ENCODE measurements around the gene CENPP.
"Not testable (repeated sequence)": the region's sequence is repeated elsewhere in the genome, so short reads cannot be mapped to it uniquely, and the experiment has no call there.

The CENPP gene

GRCh38 chr9:92576175-92576574 is 250.4 kb downstream of the CENPP start:
- no peaks in the 10 kb centered on the region for H3K36me3 ChIP-seq (ENCODE audit: control insufficient read depth, insufficient read depth, low read length)
- no peaks in the 10 kb centered on the region for H3K4me1 ChIP-seq (ENCODE audit: control insufficient read depth, insufficient read depth, low read length)
- no peaks in the 10 kb centered on the region for H3K27me3 ChIP-seq (ENCODE audit: control insufficient read depth, insufficient read depth, low read length, poor library complexity, severe bottlenecking)
- no peak overlapping the region for H3K27ac ChIP-seq (ENCODE audit: insufficient read depth, low read depth, low read length, poor library complexity, severe bottlenecking)
- WGBS, 2 experiments: 80 to 82% methylated on average over 1 of the region's 1 CpG
- no peak overlapping the region for H3K4me3 ChIP-seq (ENCODE audit: insufficient read depth, low read depth, low read length)
- H3K9me3 ChIP-seq (ENCODE audit: control insufficient read depth, low read length): no peaks in the 10 kb centered on the region

GRCh38 chr9:92589923-92590322 is 264.2 kb downstream of the CENPP start:
- WGBS, 2 experiments: 69 to 100% methylated on average over 1 of the region's 1 CpG
- Histone ChIP-seq H3K4me3 (ENCODE audit: insufficient read depth, low read depth, low read length) (no peak overlapping the region), H3K27me3 (ENCODE audit: control insufficient read depth, insufficient read depth, low read length, poor library complexity, severe bottlenecking) (no peaks in the 10 kb centered on the region), H3K9me3 (ENCODE audit: control insufficient read depth, low read length) (no peaks in the 10 kb centered on the region), H3K4me1 (ENCODE audit: control insufficient read depth, insufficient read depth, low read length) (no peaks in the 10 kb centered on the region), H3K27ac (ENCODE audit: insufficient read depth, low read depth, low read length, poor library complexity, severe bottlenecking) (no peak overlapping the region), H3K36me3 (ENCODE audit: control insufficient read depth, insufficient read depth, low read length) (no peaks in the 10 kb centered on the region)

- Histone ChIP-seq H3K27me3 (ENCODE audit: control insufficient read depth, insufficient read depth, low read length, poor library complexity, severe bottlenecking) (no peaks in the 10 kb centered on the region), H3K36me3 (ENCODE audit: control insufficient read depth, insufficient read depth, low read length) (no peaks in the 10 kb centered on the region), H3K9me3 (ENCODE audit: control insufficient read depth, low read length) (no peaks in the 10 kb centered on the region), H3K4me1 (ENCODE audit: control insufficient read depth, insufficient read depth, low read length) (no peaks in the 10 kb centered on the region), H3K4me3 (ENCODE audit: insufficient read depth, low read depth, low read length) (no peak overlapping the region), H3K27ac (ENCODE audit: insufficient read depth, low read depth, low read length, poor library complexity, severe bottlenecking) (no peak overlapping the region)
- 86% methylated on average over 3 of the region's 3 CpGs for WGBS, 2 experiments
Observed at GRCh38 chr9:92590377-92590776, 264.6 kb downstream of the CENPP start.

GRCh38 chr9:92592537-92592936 is 266.8 kb downstream of the CENPP start:
- Histone ChIP-seq H3K27me3 (ENCODE audit: control insufficient read depth, insufficient read depth, low read length, poor library complexity, severe bottlenecking) (no peaks in the 10 kb centered on the region), H3K4me3 (ENCODE audit: insufficient read depth, low read depth, low read length) (no peak overlapping the region), H3K9me3 (ENCODE audit: control insufficient read depth, low read length) (no peaks in the 10 kb centered on the region), H3K27ac (ENCODE audit: insufficient read depth, low read depth, low read length, poor library complexity, severe bottlenecking) (no peak overlapping the region), H3K36me3 (ENCODE audit: control insufficient read depth, insufficient read depth, low read length) (no peaks in the 10 kb centered on the region), H3K4me1 (ENCODE audit: control insufficient read depth, insufficient read depth, low read length) (no peaks in the 10 kb centered on the region)
- WGBS, 2 experiments: 100% methylated on average over 1 of the region's 1 CpG

GRCh38 chr9:92592946-92593861 is 267.5 kb downstream of the CENPP start:
- H3K4me3 ChIP-seq (ENCODE audit: insufficient read depth, low read depth, low read length): no peak overlapping the region
- H3K27ac ChIP-seq (ENCODE audit: insufficient read depth, low read depth, low read length, poor library complexity, severe bottlenecking): no peak overlapping the region
- H3K27me3 ChIP-seq (ENCODE audit: control insufficient read depth, insufficient read depth, low read length, poor library complexity, severe bottlenecking): no peaks in the 10 kb centered on the region
- H3K4me1 ChIP-seq (ENCODE audit: control insufficient read depth, insufficient read depth, low read length): no peaks in the 10 kb centered on the region
- 77 to 94% methylated on average over 6 of the region's 7 CpGs for WGBS, 2 experiments
- no peaks in the 10 kb centered on the region for H3K36me3 ChIP-seq (ENCODE audit: control insufficient read depth, insufficient read depth, low read length)
- no peaks in the 10 kb centered on the region for H3K9me3 ChIP-seq (ENCODE audit: control insufficient read depth, low read length)

- not testable (repeated sequence) for H3K4me3 ChIP-seq (ENCODE audit: insufficient read depth, low read depth, low read length); H3K36me3 ChIP-seq (ENCODE audit: control insufficient read depth, insufficient read depth, low read length); H3K9me3 ChIP-seq (ENCODE audit: control insufficient read depth, low read length); H3K27me3 ChIP-seq (ENCODE audit: control insufficient read depth, insufficient read depth, low read length, poor library complexity, severe bottlenecking); H3K27ac ChIP-seq (ENCODE audit: insufficient read depth, low read depth, low read length, poor library complexity, severe bottlenecking); H3K4me1 ChIP-seq (ENCODE audit: control insufficient read depth, insufficient read depth, low read length)
- WGBS, 2 experiments: 94 to 100% methylated on average over 1 of the region's 1 CpG
Observed at GRCh38 chr9:92595075-92595474, 269.3 kb downstream of the CENPP start.

GRCh38 chr9:92595930-92596329 is 270.2 kb downstream of the CENPP start:
- H3K27me3 ChIP-seq (ENCODE audit: control insufficient read depth, insufficient read depth, low read length, poor library complexity, severe bottlenecking): no peaks in the 10 kb centered on the region
- H3K4me1 ChIP-seq (ENCODE audit: control insufficient read depth, insufficient read depth, low read length): no peaks in the 10 kb centered on the region
- H3K36me3 ChIP-seq (ENCODE audit: control insufficient read depth, insufficient read depth, low read length): no peaks in the 10 kb centered on the region
- no peaks in the 10 kb centered on the region for H3K9me3 ChIP-seq (ENCODE audit: control insufficient read depth, low read length)
- no peak overlapping the region for H3K27ac ChIP-seq (ENCODE audit: insufficient read depth, low read depth, low read length, poor library complexity, severe bottlenecking)
- WGBS, 2 experiments: 91 to 93% methylated on average over 1 of the region's 1 CpG
- H3K4me3 ChIP-seq (ENCODE audit: insufficient read depth, low read depth, low read length): no peak overlapping the region

- Histone ChIP-seq H3K27ac (ENCODE audit: insufficient read depth, low read depth, low read length, poor library complexity, severe bottlenecking) (no peak overlapping the region), H3K27me3 (ENCODE audit: control insufficient read depth, insufficient read depth, low read length, poor library complexity, severe bottlenecking) (no peaks in the 10 kb centered on the region), H3K4me1 (ENCODE audit: control insufficient read depth, insufficient read depth, low read length) (no peaks in the 10 kb centered on the region), H3K4me3 (ENCODE audit: insufficient read depth, low read depth, low read length) (no peak overlapping the region), H3K36me3 (ENCODE audit: control insufficient read depth, insufficient read depth, low read length) (no peaks in the 10 kb centered on the region), H3K9me3 (ENCODE audit: control insufficient read depth, low read length) (no peaks in the 10 kb centered on the region)
- 97 to 99% methylated on average over 2 of the region's 2 CpGs for WGBS, 2 experiments
Observed at GRCh38 chr9:92598382-92598781, 272.6 kb downstream of the CENPP start.

GRCh38 chr9:92599938-92600461 is 274.2 kb downstream of the CENPP start:
- H3K27ac ChIP-seq (ENCODE audit: insufficient read depth, low read depth, low read length, poor library complexity, severe bottlenecking): no peak overlapping the region
- no peaks in the 10 kb centered on the region for H3K9me3 ChIP-seq (ENCODE audit: control insufficient read depth, low read length)
- H3K4me3 ChIP-seq (ENCODE audit: insufficient read depth, low read depth, low read length): no peak overlapping the region
- H3K27me3 ChIP-seq (ENCODE audit: control insufficient read depth, insufficient read depth, low read length, poor library complexity, severe bottlenecking): no peaks in the 10 kb centered on the region
- WGBS, 2 experiments: 91 to 93% methylated on average over 4 of the region's 4 CpGs
- H3K36me3 ChIP-seq (ENCODE audit: control insufficient read depth, insufficient read depth, low read length): no peaks in the 10 kb centered on the region
- no peaks in the 10 kb centered on the region for H3K4me1 ChIP-seq (ENCODE audit: control insufficient read depth, insufficient read depth, low read length)

GRCh38 chr9:92600462-92601261 is 274.9 kb downstream of the CENPP start:
- no peak overlapping the region for H3K4me3 ChIP-seq (ENCODE audit: insufficient read depth, low read depth, low read length)
- H3K4me1 ChIP-seq (ENCODE audit: control insufficient read depth, insufficient read depth, low read length): no peaks in the 10 kb centered on the region
- H3K36me3 ChIP-seq (ENCODE audit: control insufficient read depth, insufficient read depth, low read length): no peaks in the 10 kb centered on the region
- no peak overlapping the region for H3K27ac ChIP-seq (ENCODE audit: insufficient read depth, low read depth, low read length, poor library complexity, severe bottlenecking)
- 94% methylated on average over 12 of the region's 12 CpGs for WGBS, 2 experiments
- H3K9me3 ChIP-seq (ENCODE audit: control insufficient read depth, low read length): no peaks in the 10 kb centered on the region
- H3K27me3 ChIP-seq (ENCODE audit: control insufficient read depth, insufficient read depth, low read length, poor library complexity, severe bottlenecking): no peaks in the 10 kb centered on the region
